IMR-90 (cell line): ENCODE results near the gene RAB3C. TPM values are rescaled to one million over a fixed set of nuclear protein-coding genes. Genes with fewer than 3 reads are reported as not detected.

Experiments used
- ATAC-seq: fragments of 200-7000 bp; cut with Tn5 transposase; 2 replicates; pipeline ENCODE4 v1.9.1; 2020; ENCODE audit warnings: low read depth, mild to moderate bottlenecking, moderate library complexity
- BruUV-seq: library from RNA; stranded (reverse); fragments of 400-500 nt; replicated peaks from 2 replicates; lab custom pipeline; 2021; lab: Mats Ljungman, UMichigan
- CTCF ChIA-PET: fragments of 300-600 bp; formaldehyde crosslinking; extraction: SDS; loops from one replicate; lab custom pipeline; 2021; ENCODE audit warnings: antibody characterized with exemption; lab: Yijun Ruan, JAX
- POLR2A ChIA-PET: fragments of 300-600 bp; sonication (Branson Sonifier 250); formaldehyde crosslinking; loops from one replicate; lab custom pipeline; 2022; ENCODE audit warnings: antibody characterized with exemption; ENCODE audit not compliant: unreplicated experiment; lab: Charles Lee
- DNase-seq: peaks from one replicate; pipeline ENCODE4 v3.0.0; 2013
- H2AFZ ChIP-seq: replicated peaks from 2 replicates; pipeline ENCODE3; 2013; ENCODE audit warnings: low read length, mild to moderate bottlenecking; ENCODE audit not compliant: poor library complexity
- H2AK5ac ChIP-seq: 2 replicates; pipeline ENCODE4 v1.6.1; 2013; ENCODE audit warnings: low read depth, low read length, inconsistent platforms
- H2AK9ac ChIP-seq: replicated peaks from 2 replicates; pipeline ENCODE3; 2013; ENCODE audit warnings: mild to moderate bottlenecking, low read depth, low read length, moderate library complexity; ENCODE audit not compliant: poor library complexity
- H2BK120ac ChIP-seq: 2 replicates; pipeline ENCODE4 v1.6.1; 2013; ENCODE audit warnings: low read depth, low read length, inconsistent platforms
- H2BK15ac ChIP-seq: 3 replicates; pipeline ENCODE4 v1.6.1; 2013; ENCODE audit warnings: low read depth, low read length, inconsistent platforms
- H2BK20ac ChIP-seq: 2 replicates; pipeline ENCODE4 v1.6.1; 2013; ENCODE audit warnings: low read depth, mild to moderate bottlenecking, inconsistent platforms, low read length, moderate library complexity
- H2BK5ac ChIP-seq: 2 replicates; pipeline ENCODE4 v1.6.1; 2013; ENCODE audit warnings: mild to moderate bottlenecking, low read depth, low read length, inconsistent platforms; ENCODE audit not compliant: poor library complexity, severe bottlenecking
- H3K14ac ChIP-seq: replicated peaks from 2 replicates; pipeline ENCODE4 v1.6.1; 2013; ENCODE audit warnings: low read depth, low read length, inconsistent platforms
- H3K18ac ChIP-seq: 2 replicates; pipeline ENCODE4 v1.6.1; 2013; ENCODE audit warnings: low read depth, low read length, control low read depth
- H3K23ac ChIP-seq: 2 replicates; pipeline ENCODE4 v1.6.1; 2013; ENCODE audit warnings: low read depth, low read length, inconsistent platforms
- H3K27ac ChIP-seq: 2 replicates; pipeline ENCODE4 v1.5.1; 2013; ENCODE audit warnings: mild to moderate bottlenecking, control low read depth, low read length; ENCODE audit not compliant: insufficient read depth
- H3K27me3 ChIP-seq: 2 replicates; pipeline ENCODE4 v1.6.1; 2013; ENCODE audit warnings: low read length; ENCODE audit not compliant: control insufficient read depth, insufficient read depth
- H3K36me3 ChIP-seq: 2 replicates; pipeline ENCODE4 v1.6.1; 2013; ENCODE audit warnings: low read length, mixed read lengths; ENCODE audit not compliant: control insufficient read depth, insufficient read depth
- H3K4ac ChIP-seq: 2 replicates; pipeline ENCODE4 v1.6.1; 2013; ENCODE audit warnings: low read depth, low read length, inconsistent platforms
- H3K4me1 ChIP-seq: 2 replicates; pipeline ENCODE4 v1.6.1; 2013; ENCODE audit warnings: low read length, mixed read lengths; ENCODE audit not compliant: control insufficient read depth, insufficient read depth
- H3K4me2 ChIP-seq: 2 replicates; pipeline ENCODE4 v1.6.1; 2013; ENCODE audit warnings: low read depth, mild to moderate bottlenecking, control low read depth, low read length, moderate library complexity
- H3K4me3 ChIP-seq: 2 replicates; pipeline ENCODE4 v1.5.1; 2013; ENCODE audit warnings: low read depth, mild to moderate bottlenecking, control low read depth, low read length, moderate library complexity; ENCODE audit not compliant: insufficient read depth
- H3K56ac ChIP-seq: 2 replicates; pipeline ENCODE4 v1.6.1; 2013; ENCODE audit warnings: low read length, inconsistent platforms; ENCODE audit not compliant: insufficient read depth; ENCODE audit errors: extremely low read depth
- H3K79me1 ChIP-seq, 2 experiments: 2 replicates each; pipeline ENCODE4 v1.6.1; 2013; ENCODE audit warnings: low read length in 2 of 2, inconsistent platforms in 1 of 2, low read depth in 1 of 2
- H3K9ac ChIP-seq: 2 replicates; pipeline ENCODE4 v1.6.1; 2013; ENCODE audit warnings: low read depth, low read length, control low read depth
- H3K9me1 ChIP-seq: 2 replicates; pipeline ENCODE4 v1.6.1; 2013; ENCODE audit warnings: low read length, inconsistent platforms; ENCODE audit not compliant: insufficient read depth
- H3K9me3 ChIP-seq: 2 replicates; pipeline ENCODE4 v1.6.1; 2013; ENCODE audit warnings: low read length; ENCODE audit not compliant: control insufficient read depth, insufficient read depth
- H4K20me1 ChIP-seq: 2 replicates; pipeline ENCODE4 v1.6.1; 2013; ENCODE audit warnings: low read length, inconsistent platforms; ENCODE audit not compliant: insufficient read depth
- H4K5ac ChIP-seq: 2 replicates; pipeline ENCODE4 v1.6.1; 2013; ENCODE audit warnings: mild to moderate bottlenecking, low read depth, low read length, control low read depth
- H4K8ac ChIP-seq, 2 experiments: 2 replicates each; pipeline ENCODE4 v1.6.1; 2013; ENCODE audit warnings: low read depth in 2 of 2, low read length in 2 of 2, control low read depth in 1 of 2, inconsistent platforms in 1 of 2
- H4K91ac ChIP-seq: 2 replicates; pipeline ENCODE4 v1.6.1; 2013; ENCODE audit warnings: low read depth, low read length, inconsistent platforms; ENCODE audit not compliant: insufficient read depth
- CEBPB ChIP-seq: IDR thresholded peaks from 2 replicates; pipeline ENCODE4 v1.6.1; 2012; ENCODE audit warnings: low read depth, low read length, improper control_type of control experiment
- CHD1 ChIP-seq: IDR thresholded peaks from 2 replicates; pipeline ENCODE4 v1.6.1; 2012; ENCODE audit warnings: low read depth, low read length, improper control_type of control experiment
- CTCF ChIP-seq: conservative IDR thresholded peaks from 2 replicates; pipeline ENCODE4 v1.5.1; 2012; ENCODE audit warnings: mild to moderate bottlenecking, low read depth, low read length, improper control_type of control experiment
- ELK1 ChIP-seq: fragments of 150-350 bp; IDR thresholded peaks from 2 replicates; pipeline ENCODE4 v1.6.1; 2016; ENCODE audit warnings: low read depth, mild to moderate bottlenecking, low read length, moderate library complexity, borderline replicate concordance
- MAFK ChIP-seq: IDR thresholded peaks from 2 replicates; pipeline ENCODE4 v1.6.1; 2012; ENCODE audit warnings: low read depth, low read length, improper control_type of control experiment
- MAZ ChIP-seq: IDR thresholded peaks from 2 replicates; pipeline ENCODE4 v1.6.1; 2012; ENCODE audit warnings: low read depth, mild to moderate bottlenecking, low read length, improper control_type of control experiment, moderate library complexity, borderline replicate concordance
- MXI1 ChIP-seq: IDR thresholded peaks from 2 replicates; pipeline ENCODE4 v1.6.1; 2012; ENCODE audit warnings: low read depth, mild to moderate bottlenecking, low read length, moderate library complexity, borderline replicate concordance
- NFE2L2 ChIP-seq: fragments of 150-350 bp; IDR thresholded peaks from 2 replicates; pipeline ENCODE4 v1.6.1; 2016; ENCODE audit warnings: low read depth, mild to moderate bottlenecking, low read length
- POLR2A ChIP-seq: IDR thresholded peaks from 2 replicates; pipeline ENCODE4 v1.6.1; 2012; ENCODE audit warnings: mild to moderate bottlenecking, low read depth, low read length
- RAD21 ChIP-seq: IDR thresholded peaks from 2 replicates; pipeline ENCODE4 v1.6.1; 2012; ENCODE audit warnings: low read length, improper control_type of control experiment
- RCOR1 ChIP-seq: IDR thresholded peaks from 2 replicates; pipeline ENCODE4 v1.6.1; 2012; ENCODE audit warnings: mild to moderate bottlenecking, low read length, improper control_type of control experiment; ENCODE audit not compliant: insufficient replicate concordance
- SMC3 ChIP-seq: fragments of 150-350 bp; IDR thresholded peaks from 2 replicates; pipeline ENCODE4 v1.6.1; 2016; ENCODE audit warnings: low read depth, mild to moderate bottlenecking, antibody characterized with exemption, low read length, moderate library complexity
- USF2 ChIP-seq: fragments of 150-350 bp; IDR thresholded peaks from 2 replicates; pipeline ENCODE4 v1.6.1; 2017; ENCODE audit warnings: mild to moderate bottlenecking, antibody characterized with exemption, low read length, low read depth
- WGBS, 2 experiments: methylation state at CpG; one replicate each; pipeline versions ENCODE4 v1.1.5 to v1.1.7; 2013; ENCODE audit warnings: missing lambda C conversion rate in 2 of 2; ENCODE audit not compliant: insufficient read length in 1 of 2; ENCODE audit errors: extremely low coverage in 2 of 2; 5-methylcytosine and 5-hydroxymethylcytosine counted together
- dilution Hi-C: fragments of 300-500 bp; cut with HindIII; formaldehyde crosslinking; loops from one replicate; pipeline ENCODE4 v1.14.3; 2018; ENCODE audit warnings: low sequenced_read_pairs; ENCODE audit not compliant: unreplicated experiment
- in situ Hi-C: fragments of 300-500 bp; cut with MboI; formaldehyde crosslinking; loops from 3 replicates; pipeline ENCODE4 v1.14.3; 2019; ENCODE audit warnings: low sequenced_read_pairs, inconsistent platforms, mixed read lengths
- intact Hi-C: fragments of 100-400 bp; cut with micrococcal nuclease; formaldehyde crosslinking; loops from 2 replicates; pipeline ENCODE4 v1.10.0; 2022
- polyA plus RNA-seq, 3 experiments: library from polyadenylated mRNA; depleted of rRNA; stranded (reverse); fragments of >200 nt; gene quantifications; 2 replicates each; pipeline ENCODE4 v1.2.3, GENCODE V29; 2012; ENCODE audit warnings: low replicate concordance in 1 of 3
- total RNA-seq: library from RNA; depleted of rRNA; stranded (reverse); fragments of >200 nt; gene quantifications from 2 replicates; pipeline ENCODE4 v1.2.3, GENCODE V29; 2012

Gene RAB3C
- total and polyA plus RNA-seq, 2 of the 4 experiments (the other 2 are of a cell fraction): not detected

GRCh38 chr5:58851153-58851552 is 268.3 kb downstream of the RAB3C start (continued):
- TF ChIP-seq USF2: no peak
- TF ChIP-seq SMC3: no peak
- no peak for TF ChIP-seq MXI1
- no peak for TF ChIP-seq RAD21

DNA sequence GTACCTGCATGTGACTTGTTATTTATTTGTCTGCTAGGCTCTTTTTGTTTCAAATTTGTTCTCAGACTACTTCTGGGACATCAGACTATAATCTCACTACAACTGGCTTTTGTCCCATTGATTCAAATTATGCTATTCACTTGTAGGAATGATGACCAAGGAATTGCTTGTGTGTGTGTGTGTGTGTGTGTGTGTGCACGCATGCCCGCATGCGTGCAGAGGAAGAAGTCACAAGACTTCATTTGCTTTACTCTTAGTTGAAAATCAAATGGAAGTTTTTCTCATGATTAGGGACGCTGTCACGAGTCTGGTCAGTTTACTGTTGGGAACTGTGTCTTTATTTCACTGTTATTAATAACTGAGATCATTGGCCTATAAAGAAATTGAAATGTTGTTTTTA is 268.7 kb downstream of the RAB3C start:
- no TSS peak for BruUV-seq
- CTCF ChIA-PET: no interaction called here

More for the DNA sequence above, 268.7 kb downstream of the RAB3C start:
- Histone ChIP-seq H4K20me1 (no peaks in the 10 kb centered on the region), H2AK5ac (no peak overlapping the region), H4K8ac (no peak overlapping the region), H2AFZ (no peak overlapping the region), H3K4me3 (no peak overlapping the region), H2BK20ac (no peak overlapping the region), H3K56ac (no peak overlapping the region), H4K5ac (no peak overlapping the region), H3K36me3 (no peaks in the 10 kb centered on the region), H3K4ac (no peak overlapping the region), H3K4me2 (no peak overlapping the region), H2BK120ac (no peak overlapping the region), H3K23ac (no peak overlapping the region), H3K79me1 (no peaks in the 10 kb centered on the region), H3K4me1 (no peaks in the 10 kb centered on the region), H3K9me1 (no peaks in the 10 kb centered on the region), H3K14ac (no peak overlapping the region), H3K27me3 (peaks cover 7% of the 10 kb centered on the region), H3K18ac (no peak overlapping the region), H2BK15ac (no peak overlapping the region), H2BK5ac (no peak overlapping the region), H3K9ac (no peak overlapping the region), H4K91ac (no peak overlapping the region), H3K9me3 (no peaks in the 10 kb centered on the region), H3K27ac (no peak overlapping the region), H2AK9ac (no peak overlapping the region)
- no peak for DNase-seq
- ATAC-seq: no peak
- intact Hi-C loops: loop anchor here (5.0 kb wide), 1 partner anchor 374 kb away; no protein-coding TSS in a partner anchor
- in situ Hi-C loops: no loop called here
- WGBS, 2 experiments: 100% methylated on average over 1 of the region's 5 CpGs; no CpG with 5 or more reads in 1 of the 2 experiments
- TF ChIP-seq CHD1: no peak
- no peak for TF ChIP-seq CTCF
- no peak for TF ChIP-seq CEBPB
- no peak for TF ChIP-seq MAFK
- TF ChIP-seq RCOR1: no peak
- no peak for TF ChIP-seq NFE2L2
- TF ChIP-seq POLR2A: no peak
- no peak for TF ChIP-seq MAZ
- no peak for TF ChIP-seq ELK1
- POLR2A ChIA-PET: no interaction called here
- dilution Hi-C loops: no loop called here
